ENCODE data around the gene TP73. TPM values are rescaled to one million over a fixed set of nuclear protein-coding genes. Genes with fewer than 3 reads are reported as not detected.

The TP73 gene
- total RNA-seq, 6 experiments from 2014 or later: 0.05 to 2.3 (median 0.32) TPM

DNA sequence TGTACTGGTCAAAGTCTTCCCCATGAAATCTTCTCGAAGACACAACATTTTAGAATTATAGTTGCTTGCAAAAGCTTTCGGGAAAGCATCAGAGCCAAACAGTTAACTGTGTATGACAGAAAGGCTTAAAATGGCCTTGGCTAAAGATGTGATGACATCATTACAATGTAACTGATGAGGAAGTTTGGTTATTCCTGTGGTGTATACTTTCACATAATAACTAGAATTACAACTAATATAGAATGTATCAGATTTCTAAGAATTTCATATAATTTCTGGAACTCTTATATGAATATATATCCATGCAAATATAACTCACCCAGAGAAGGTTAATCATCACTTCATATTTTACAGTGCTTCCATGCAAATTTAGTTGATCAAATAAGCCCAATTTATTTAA is 8.4 kb downstream of the TP73 start:
- ATAC-seq: no peak
- no peaks in the 10 kb centered on the region for H3K9me3 ChIP-seq
- H3K27ac ChIP-seq: no peak overlapping the region
- H3K27me3 ChIP-seq: no peaks in the 10 kb centered on the region
- no peaks in the 10 kb centered on the region for H3K36me3 ChIP-seq
- no peaks in the 10 kb centered on the region for H3K4me1 ChIP-seq
- intact Hi-C loops (cut with DNase I): no loop called here
- H3K4me3 ChIP-seq: no peak overlapping the region
- 89% methylated on average over 2 of the region's 2 CpGs for WGBS (ENCODE audit: insufficient coverage, low coverage, low lambda C conversion rate, missing lambda C conversion rate)
- DNase-seq: no peak
- TF ChIP-seq POLR2A (IDR thresholded peaks at IDR 0.05) (no peak), CTCF (IDR thresholded peaks at IDR 0.05) (no peak)

DNA sequence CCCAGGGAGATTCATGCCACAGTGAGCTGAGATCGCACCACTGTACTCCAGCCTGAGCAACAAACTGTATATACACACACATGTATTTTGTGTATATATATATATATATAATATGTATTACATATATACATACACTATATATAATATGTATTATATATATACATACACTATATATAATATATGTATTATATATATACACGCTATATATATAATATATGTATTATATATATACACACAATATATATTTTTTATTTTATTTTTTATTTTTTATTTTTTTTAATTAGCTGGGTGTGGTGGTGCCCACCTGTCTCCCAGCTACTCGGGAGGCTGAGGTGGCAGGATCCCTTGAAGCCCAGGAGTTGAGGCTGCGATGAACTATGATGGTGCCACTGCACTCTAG is 9.3 kb downstream of the TP73 start:
- H3K4me3 ChIP-seq: no peak overlapping the region
- no peaks in the 10 kb centered on the region for H3K9me3 ChIP-seq
- intact Hi-C loops (cut with DNase I): no loop called here
- no peaks in the 10 kb centered on the region for H3K27me3 ChIP-seq
- no peaks in the 10 kb centered on the region for H3K36me3 ChIP-seq
- ATAC-seq: no peak
- H3K27ac ChIP-seq: no peak overlapping the region
- no peak for DNase-seq
- TF ChIP-seq POLR2A (IDR thresholded peaks at IDR 0.05): no peak
- no peak for TF ChIP-seq CTCF (IDR thresholded peaks at IDR 0.05)
- no peaks in the 10 kb centered on the region for H3K4me1 ChIP-seq
- WGBS (ENCODE audit: insufficient coverage, low coverage, low lambda C conversion rate, missing lambda C conversion rate): 86% methylated on average over 4 of the region's 4 CpGs

DNA sequence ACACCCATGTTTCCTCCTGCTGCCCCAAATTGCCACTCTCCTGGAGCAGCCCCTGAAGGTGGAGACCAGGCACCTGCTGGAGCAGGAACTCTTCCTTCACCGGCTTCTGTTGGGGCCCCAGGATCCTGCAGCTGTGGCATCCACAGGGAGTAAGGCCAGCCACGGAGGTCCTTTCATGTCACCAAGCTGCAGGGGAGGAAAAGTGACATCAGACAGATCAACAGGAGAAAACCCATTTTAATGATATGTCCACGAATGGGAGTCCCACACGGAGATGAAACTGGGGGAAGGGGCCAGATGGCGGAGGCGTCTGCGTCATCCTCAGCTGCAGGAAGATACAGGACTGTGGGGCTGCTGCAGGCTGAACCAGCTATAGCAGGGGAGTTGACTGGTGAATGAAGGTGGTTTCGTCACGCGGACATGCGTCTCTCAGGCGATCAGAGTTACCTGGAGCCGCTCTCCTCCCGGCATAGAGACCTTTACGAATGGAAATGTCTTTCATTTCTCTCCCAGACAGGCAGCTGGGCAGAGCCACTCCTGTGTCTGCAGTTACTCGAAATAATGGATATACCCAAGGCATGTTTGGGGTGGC is 9.9 kb downstream of the TP73 start:
- H3K9me3 ChIP-seq: no peaks in the 10 kb centered on the region
- no peaks in the 10 kb centered on the region for H3K36me3 ChIP-seq
- no peaks in the 10 kb centered on the region for H3K27me3 ChIP-seq
- TF ChIP-seq CTCF (IDR thresholded peaks at IDR 0.05): no peak
- no peak for TF ChIP-seq POLR2A (IDR thresholded peaks at IDR 0.05)
- intact Hi-C loops (cut with DNase I): no loop called here
- no peaks in the 10 kb centered on the region for H3K4me1 ChIP-seq
- DNase-seq (no peak), ATAC-seq (no peak)
- H3K27ac ChIP-seq: no peak overlapping the region
- no peak overlapping the region for H3K4me3 ChIP-seq
- 85% methylated on average over 6 of the region's 16 CpGs for WGBS (ENCODE audit: insufficient coverage, low coverage, low lambda C conversion rate, missing lambda C conversion rate)

DNA sequence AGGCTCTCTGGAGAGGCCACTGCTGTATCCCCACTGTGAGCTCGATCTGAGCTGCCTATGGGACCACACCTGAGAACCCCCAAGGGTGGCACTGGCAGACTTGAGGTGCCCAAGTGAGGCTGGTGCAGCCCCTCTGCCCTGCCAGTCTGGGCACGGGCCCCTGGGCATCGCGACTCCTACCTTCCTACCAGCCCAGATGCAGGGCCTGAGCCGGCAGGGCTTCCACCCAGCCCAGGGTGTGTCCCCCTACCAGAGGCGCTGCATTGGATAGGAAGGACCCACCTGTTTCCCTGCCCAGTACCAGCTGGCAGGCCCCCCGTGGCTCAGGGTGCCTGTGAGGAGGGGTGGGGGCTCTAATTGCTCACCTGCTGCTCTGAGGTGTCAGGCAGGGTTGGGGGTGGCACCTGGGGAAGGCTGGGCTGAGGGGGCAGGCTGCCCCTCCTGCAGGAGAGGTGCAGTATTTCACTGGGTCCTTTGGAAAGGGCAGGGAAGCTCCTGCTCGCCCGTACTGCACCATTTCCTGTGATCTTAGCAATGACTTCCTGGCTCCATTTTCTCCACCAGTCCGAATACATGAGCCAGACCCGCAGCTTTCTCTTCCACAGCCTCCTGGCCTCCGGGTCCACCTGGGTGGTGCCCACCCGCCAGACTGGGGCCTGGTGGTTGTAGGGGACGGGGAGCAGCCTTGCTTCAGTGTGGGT is 11.8 kb downstream of the TP73 start:
- intact Hi-C loops (cut with DNase I): no loop called here
- Histone ChIP-seq H3K36me3 (no peaks in the 10 kb centered on the region), H3K4me3 (no peak overlapping the region), H3K27me3 (no peaks in the 10 kb centered on the region), H3K27ac (no peak overlapping the region), H3K4me1 (peaks cover 0 to 3% (median 1%) of the 10 kb centered on the region in 4 donors), H3K9me3 (no peaks in the 10 kb centered on the region)
- WGBS (ENCODE audit: insufficient coverage, low coverage, low lambda C conversion rate, missing lambda C conversion rate): no CpG with 5 or more reads among the region's 14 CpGs
- peak; percentile 14 to 39 (median 32) for DNase-seq
- ATAC-seq: no peak
- no peak for TF ChIP-seq CTCF (IDR thresholded peaks at IDR 0.05)
- no peak for TF ChIP-seq POLR2A (IDR thresholded peaks at IDR 0.05)

Measured in right lobe of liver (tissue), 6 donors.